Skeletal muscle cell (primary cell): Measurements from ENCODE around the gene MYO7A.
"Not testable (repeated sequence)": the region's sequence is repeated elsewhere in the genome, so short reads cannot be mapped to it uniquely, and the experiment has no call there.

Experiments
- DNase-seq: peaks from one replicate; pipeline ENCODE4 v3.0.0-alpha.2; 2010; ENCODE audit warnings: low read depth
- H3K4me3 ChIP-seq: 2 replicates; pipeline ENCODE4 v1.5.1; 2011; ENCODE audit warnings: low read depth, mild to moderate bottlenecking, control low read depth, low read length, moderate library complexity

The MYO7A gene

DNA sequence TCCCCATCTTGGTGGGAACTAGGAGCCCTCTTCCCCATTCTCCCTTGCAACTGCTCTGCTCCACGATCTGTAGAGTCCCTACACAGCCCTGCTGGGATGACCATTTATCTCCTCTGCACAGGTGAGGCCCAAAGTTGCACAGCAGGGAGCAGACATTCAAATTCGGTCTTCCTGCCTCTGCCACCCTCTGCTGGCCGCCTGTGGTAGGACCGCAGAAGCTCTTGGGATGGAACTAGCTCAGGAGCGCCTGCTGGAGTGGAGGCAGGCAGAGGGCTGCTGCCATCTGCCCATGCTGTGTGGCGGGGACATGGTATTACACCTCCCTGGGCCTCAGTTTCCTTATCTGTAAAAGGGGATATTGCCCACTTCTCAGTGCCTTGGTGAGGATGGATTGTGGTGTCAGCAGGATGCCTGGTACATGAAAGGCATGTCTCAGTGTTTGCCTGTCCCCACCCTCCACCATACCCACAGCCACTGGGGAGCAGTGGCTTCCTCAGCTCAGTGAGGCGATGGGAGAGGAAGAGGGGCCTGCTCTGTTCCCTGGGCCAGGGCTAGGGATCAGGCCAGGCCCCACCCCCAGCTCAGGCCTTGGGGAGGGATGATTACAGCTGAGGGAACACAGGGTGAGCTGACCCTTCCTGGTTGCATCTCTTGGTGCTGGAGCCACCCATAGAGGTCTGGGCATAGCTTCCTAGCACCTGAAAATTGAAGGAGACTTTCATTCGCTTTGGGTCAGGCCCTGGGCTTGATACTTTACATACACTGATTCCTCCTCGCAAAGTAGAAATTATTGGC lies 36.7 kb upstream of the MYO7A start:
- no peak overlapping the region for H3K4me3 ChIP-seq
- no peak for DNase-seq

DNA sequence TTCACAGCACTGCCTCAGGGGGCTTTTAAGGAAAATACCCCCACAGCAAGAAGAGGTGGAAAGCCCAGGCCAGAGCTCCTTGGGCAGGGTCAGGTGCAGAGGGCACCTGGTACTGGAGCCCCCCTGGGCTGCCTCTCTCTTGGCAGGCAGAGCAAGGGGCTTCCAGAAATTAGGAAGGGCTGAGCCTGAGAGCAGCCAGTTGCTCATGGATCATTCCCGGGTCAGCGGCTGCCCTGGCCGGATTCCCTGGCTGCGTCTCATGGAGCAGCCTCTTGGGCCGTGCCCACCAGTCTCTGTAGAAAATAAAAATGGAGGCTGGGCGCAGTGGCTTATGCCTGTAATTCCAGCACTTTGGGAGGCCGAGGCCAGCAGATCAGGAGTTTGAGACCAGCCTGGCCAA lies 35.7 kb upstream of the MYO7A start:
- DNase-seq, result no peak
- H3K4me3 ChIP-seq, result no peak overlapping the region

DNA sequence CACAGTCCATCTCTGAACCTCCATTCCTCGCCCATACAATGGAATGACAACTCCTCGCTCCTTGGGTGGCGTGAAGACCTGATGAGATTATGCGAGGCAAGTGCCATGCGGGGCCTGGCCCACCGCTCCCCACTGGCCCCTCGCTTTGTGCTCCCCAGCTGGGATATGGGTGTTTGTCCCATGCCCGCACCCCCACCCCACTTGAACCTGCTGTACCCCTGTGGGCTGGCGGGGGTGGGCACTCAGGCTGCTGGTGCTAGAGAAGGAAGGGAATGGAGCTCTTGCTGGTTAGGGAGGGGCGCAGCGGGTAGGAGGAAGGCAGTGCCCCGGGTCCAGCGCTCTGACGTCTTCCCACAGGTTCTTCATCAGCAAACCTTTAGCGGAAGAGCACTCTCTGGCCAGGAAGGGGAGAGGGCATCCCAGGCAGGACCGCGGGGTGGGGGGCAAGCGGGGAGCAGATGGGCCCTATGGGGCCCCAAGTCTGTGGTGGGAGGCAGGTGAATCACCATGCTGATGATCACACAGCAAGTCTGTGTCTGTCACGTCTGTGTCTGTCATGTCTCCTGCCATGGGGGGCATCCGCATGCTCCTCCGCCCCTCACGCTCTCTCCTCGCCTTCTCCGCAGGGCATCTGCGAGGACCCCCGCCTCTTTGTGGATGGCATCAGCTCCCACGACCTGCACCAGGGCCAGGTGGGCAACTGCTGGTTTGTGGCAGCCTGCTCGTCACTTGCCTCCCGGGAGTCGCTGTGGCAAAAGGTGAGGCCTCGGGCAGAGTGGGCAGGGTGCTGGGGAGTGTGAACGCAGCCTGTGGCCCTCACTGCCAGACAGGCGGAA lies 34.8 kb upstream of the MYO7A start:
- H3K4me3 ChIP-seq, result no peak overlapping the region
- no peak for DNase-seq

DNA sequence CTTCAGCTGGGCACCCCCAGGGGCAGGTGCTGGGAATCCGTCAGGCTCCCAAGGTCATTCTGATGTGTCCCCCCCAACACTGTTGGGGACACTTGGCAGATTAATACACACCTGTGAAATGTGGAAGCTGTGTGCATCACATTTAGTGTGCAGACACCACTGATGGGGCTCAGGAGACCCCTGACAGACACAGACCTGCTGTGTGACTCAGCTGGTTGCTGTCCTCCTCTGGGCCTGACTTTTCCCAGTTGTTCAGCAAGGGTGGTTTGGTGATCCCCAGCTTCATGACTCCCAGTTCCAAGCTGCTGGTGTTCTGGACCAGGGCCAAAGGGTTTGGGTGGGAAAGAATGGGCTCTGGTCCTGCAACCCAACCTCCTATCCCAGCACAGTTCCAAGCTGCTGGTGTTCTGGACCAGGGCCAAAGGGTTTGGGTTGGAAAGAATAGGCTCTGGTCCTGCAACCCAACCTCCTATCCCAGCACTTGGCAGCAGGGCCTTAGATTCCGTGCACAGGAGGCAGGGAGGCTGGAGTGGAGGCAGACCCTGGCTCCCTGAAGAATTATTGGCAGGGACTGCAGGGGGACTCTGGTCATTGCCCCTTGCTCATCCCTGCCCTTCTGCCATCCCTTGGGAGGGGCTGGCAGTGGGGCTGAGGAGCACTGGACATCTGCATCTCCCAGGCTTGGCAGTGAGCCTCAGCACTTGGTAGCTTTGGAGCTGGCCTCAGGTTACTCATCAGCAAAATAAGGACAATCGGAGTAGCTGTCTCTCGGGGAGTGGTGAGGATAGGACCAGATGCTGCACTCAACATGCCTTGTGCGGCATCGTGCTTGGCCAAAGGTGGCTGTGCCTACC lies 33.8 kb upstream of the MYO7A start:
- no peak overlapping the region for H3K4me3 ChIP-seq
- no peak for DNase-seq

DNA sequence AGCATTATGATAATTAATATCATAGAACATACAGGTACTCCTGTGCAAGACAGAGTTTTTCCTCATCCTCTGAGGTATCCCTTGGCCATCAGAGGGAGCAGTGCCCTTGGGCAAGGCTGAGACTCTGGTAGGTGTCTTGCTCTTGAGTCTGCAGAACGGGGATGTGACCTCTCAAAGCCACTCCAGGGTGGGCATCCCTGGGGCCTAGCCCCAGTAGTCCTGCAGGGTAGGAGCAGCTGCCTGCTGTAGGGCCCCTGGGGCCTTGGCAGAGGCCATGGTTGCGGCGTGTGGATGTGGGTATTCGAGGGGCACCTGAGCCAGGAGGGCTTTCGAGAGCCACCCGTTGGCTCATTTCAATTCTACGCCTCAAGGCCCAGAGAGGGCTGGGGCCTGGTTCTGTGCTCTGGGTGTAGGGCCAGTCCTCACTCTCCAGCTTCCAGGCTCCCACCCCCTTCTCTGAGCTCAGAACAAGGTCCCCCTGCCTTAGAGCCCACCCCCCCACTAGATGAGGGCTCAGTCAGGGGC lies 33.1 kb upstream of the MYO7A start:
- H3K4me3 ChIP-seq, result no peak overlapping the region
- DNase-seq, result no peak

DNA sequence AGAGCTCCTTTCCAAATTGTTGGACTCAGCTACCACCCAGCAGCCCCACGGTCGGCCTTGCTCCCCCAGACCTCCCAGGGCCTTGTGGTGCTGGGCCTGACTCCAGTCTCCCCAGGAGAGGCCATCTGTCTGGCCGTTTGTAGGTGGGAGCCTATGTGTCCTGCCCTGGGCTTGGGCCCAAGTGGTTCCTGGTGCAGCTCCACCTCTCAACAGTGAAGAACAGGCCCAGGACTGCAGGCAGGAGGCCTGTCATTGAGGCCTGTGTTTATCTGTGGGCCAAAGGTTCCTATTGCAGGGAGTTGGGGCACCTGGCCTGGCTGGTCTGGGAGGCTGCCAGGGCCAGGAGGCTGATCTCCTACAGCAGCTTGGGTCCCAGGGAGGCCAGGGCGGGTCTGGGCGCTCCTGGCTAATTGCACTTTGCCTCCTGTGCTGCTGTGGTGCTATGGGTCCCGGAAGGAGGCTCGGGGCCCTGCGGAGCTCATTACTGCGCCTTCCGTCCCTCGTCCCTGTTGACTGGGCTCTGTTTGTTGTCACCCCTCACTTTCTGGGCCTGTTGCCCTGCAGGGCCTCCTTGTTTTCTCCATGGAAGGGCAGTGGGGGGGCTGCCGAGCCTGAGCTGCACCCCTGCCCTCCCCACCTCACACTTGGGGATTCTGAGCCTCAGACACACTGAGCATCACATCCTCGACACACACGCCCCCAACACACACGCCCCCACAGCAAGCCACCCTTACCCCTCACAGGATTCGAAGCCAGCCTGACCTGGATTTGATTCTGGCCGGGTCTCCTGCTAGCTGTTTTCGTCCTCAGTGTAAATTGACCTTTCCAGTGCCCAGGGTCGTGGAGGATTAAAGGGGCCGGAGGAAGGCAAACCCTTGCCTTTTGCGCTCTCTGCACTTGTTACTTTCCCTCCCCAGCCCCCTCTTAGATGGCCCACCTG lies 32.2 kb upstream of the MYO7A start:
- no peak for DNase-seq
- H3K4me3 ChIP-seq, result no peak overlapping the region

DNA sequence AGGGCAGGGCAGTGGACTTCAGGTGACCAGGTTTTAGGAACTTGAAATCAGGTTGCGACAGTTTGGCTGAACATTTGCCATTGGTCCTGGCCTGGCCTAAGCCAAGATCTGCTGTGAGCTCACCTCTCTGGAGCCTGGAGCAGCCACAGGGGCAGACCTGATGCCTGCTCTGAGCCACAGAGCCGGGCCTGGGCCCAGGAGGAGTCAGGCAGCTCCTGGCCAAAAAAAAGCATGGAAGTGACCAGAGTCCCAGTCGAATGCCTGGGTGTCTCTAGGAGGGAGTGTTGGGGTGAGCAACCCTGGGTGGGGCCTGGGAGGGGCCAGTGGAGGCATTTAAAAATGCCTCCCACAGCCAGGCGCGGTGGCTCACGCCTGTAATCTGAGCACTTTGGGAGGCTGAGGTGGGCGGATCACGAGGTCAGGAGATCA lies 31.4 kb upstream of the MYO7A start:
- no peak for DNase-seq
- no peak overlapping the region for H3K4me3 ChIP-seq

DNA sequence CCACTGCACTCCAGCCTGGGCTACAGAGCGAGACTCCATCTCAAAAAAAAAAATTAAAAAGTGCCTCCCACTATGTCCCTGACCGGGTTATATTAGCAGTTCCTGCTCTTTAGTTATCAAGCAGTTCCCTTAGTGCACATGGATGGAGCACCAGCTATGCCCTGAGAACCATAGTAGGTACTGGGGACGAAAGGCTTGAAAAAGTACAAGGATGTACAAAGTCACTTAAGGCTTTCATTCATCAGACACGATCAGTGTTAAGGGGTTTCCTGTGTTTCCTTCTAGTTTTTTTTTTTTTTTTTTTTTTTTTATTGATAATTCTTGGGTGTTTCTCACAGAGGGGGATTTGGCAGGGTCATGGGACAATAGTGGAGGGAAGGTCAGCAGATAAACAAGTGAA lies 30.9 kb upstream of the MYO7A start:
- not testable (repeated sequence) for H3K4me3 ChIP-seq, DNase-seq

DNA sequence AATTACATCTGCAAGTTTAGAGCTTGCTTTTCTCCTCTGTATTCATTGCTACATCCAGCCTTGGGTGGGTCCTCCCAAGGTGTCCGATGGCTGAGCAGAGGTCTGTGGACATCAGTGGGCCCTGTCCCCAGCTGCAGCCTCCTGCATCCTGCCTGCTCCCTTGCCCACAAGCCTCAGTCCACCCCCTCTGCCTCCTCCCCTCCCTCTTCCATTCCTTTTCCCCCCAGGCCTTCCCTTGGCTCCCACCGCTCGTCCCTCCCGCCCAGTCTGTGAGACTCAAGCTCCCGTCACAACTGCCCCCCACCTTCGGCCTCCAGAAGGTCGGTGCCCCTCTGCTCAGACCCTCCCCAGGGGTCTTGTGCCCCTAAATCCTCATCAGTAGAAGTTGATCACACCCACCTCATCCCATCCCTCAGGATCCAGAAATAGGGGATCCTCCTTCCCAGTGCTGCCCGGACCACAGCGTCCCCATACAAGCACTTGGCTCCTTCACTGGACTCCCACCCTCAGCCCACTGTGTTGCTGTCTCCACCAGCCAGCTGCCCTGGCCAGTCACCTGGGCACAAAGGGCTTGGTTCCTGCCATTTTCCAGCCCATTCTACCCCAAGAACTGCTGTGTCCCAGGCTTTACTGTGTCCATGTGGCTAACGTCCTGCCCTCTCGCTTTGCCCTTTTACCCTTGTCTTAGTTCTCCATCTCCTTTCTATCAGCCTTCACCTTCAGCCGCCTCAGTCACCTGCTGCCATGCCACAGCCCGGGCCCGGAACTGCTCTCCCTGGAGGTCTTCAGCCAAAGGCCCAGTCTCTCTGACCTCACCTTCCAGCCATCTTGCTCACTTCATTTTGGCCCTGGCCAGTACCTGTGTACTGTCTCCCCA lies 27.6 kb upstream of the MYO7A start:
- no peak for DNase-seq
- H3K4me3 ChIP-seq, result no peak overlapping the region

DNA sequence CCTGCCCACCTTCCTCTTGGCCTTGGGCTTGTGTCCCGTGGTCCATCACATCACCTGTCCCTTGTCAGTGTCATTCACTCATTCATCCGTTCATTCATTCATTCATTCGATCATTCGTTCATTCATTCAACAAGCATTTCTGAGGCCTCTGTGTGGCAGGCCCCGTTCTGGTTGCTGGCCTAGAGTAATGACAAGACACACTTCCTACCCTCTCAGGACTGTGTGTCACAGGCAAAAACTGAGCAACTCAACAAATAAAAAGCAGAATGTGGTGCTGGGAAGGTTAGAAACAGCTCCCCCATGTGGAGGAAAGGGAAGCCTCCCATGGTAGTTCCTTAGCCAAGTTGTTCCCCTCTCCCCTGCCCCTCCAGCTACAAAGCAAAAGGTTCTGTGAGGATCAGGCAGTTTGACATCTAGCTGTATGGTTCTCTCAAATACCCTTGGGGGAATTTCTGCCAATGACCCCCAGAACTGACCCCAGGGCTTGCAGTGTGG lies 27.0 kb upstream of the MYO7A start:
- DNase-seq, result no peak
- H3K4me3 ChIP-seq, result no peak overlapping the region

DNA sequence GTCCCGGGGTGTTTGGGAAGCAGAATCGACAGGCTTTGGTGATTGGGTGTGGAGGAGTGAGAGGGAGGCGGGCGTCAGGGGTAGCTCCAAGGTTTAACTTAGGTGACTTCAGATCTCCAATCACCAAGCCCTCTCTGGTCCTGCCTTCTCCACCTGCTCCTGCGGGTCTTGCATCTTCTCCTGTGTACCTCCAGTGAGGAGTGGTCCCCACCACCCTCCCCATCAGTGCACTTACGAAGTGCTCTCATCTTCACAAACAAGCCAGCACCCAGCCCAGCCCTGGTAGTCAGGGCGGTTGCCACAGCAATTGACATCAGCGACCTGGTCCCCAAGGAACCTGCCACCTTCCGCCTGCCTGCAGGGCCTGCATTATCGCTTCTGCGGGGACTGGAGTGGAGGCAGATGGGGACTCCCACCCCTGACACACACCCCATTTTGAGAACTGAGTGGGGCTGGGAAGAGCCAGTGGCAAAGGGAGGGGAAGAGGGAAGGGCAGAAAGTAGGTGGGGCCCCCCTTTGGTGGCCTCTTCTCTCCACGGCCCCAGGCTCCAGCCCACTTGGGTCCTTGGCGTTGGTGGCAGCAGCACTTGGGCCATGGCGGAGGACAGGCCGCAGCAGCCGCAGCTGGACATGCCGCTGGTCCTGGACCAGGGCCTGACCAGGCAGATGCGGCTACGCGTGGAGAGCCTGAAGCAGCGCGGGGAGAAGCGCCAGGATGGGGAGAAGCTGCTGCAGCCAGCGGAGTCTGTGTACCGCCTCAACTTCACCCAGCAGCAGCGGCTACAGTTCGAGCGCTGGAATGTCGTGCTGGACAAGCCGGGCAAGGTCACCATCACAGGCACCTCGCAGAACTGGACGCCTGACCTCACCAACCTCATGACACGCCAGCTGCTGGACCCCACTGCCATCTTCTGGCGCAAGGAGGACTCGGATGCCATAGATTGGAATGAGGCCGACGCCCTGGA lies 25.5 kb upstream of the MYO7A start, which contains the start of gene OMP:
Gene OMP, plus strand, starts transcription at position 595 of the 965 bp plus-strand sequence. Its CDS starts 0 bp downstream, at position 595.
- DNase-seq, result no peak
- no peak within 1 kb of the TSS for H3K4me3 ChIP-seq

DNA sequence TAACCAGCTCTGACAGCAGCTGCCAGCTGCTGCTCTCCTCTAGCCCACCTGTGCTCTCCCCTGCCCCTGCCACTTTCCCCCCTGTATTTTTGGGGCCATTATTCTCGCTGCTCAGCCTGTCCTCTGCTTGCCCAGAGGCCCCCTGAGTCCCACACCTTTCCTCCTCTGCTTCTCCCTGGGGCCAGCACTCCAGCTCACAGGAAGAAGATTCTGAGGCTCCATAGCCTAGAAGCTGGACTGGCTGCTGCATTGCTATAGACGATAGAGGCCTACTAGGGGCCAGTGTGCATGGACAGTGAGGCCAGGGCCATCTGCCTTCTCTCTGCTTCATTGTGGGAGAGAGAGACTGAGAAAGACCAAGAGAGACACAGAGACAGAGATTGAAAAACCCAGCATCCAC lies 24.7 kb upstream of the MYO7A start:
- DNase-seq, result no peak
- no peak overlapping the region for H3K4me3 ChIP-seq

DNA sequence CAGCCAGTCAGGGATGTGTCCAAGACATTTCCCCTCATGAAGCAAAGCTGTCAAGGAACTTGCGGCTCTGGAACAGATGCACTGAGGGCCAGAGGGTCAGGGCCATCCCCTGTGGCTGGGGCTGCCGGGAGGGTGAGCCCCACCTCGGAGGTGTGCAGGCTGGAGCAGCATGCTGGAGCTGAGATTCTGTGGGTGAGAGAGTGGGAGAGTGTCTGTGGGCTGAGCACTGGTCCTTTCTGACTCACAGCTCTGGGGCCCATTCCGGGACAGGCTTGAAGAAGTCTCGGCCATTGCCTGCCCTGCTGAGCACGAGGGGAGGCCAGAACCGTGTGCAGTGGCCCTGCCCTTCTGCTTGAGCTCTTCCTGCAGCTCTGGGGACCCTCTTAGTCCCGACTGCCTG lies 23.3 kb upstream of the MYO7A start:
- DNase-seq, result no peak

DNA sequence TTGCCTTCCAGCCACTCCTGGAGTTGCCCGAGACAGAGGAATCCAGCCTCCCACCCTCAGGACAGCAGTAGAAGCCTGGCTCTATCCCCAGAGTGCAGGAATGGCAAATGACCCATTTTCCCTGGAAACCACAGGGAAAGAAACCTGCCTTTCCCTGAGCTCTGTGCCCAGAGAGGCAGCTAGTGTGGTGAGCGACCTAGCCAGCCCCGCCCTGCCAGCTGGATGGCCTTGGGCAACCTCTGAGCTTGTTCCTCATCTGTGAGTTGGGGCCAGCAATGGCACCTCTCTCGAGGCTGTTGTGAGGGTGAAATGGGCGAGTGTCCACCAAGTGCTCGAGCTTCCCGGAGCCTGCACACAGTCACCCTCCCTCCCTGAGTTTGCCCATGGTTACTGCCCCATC lies 21.7 kb upstream of the MYO7A start:
- DNase-seq, result no peak
- H3K4me3 ChIP-seq, result no peak overlapping the region

More for the DNA sequence above, 23.3 kb upstream of the MYO7A start:
- H3K4me3 ChIP-seq, result no peak overlapping the region

DNA sequence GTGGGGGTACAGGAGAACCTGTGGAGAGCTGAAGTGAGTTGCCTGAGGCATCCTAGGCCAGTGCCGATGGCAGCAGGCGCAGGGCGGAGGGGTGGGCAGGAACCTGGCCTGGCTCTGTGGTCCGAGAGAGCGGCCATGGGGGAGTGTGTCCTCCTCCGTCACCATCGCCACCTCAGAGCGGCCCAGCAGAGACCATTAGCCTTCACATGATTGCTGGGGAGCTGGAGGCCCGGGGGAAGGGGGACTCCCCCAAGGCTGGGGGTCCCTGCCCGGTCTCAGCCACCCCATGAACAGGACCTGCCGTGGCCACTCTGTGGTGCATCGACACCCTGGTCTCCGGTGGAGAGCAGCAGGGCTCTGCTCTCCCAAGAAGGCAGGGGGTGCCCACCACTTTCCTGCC lies 21.3 kb upstream of the MYO7A start:
- no peak for DNase-seq
- no peak overlapping the region for H3K4me3 ChIP-seq

DNA sequence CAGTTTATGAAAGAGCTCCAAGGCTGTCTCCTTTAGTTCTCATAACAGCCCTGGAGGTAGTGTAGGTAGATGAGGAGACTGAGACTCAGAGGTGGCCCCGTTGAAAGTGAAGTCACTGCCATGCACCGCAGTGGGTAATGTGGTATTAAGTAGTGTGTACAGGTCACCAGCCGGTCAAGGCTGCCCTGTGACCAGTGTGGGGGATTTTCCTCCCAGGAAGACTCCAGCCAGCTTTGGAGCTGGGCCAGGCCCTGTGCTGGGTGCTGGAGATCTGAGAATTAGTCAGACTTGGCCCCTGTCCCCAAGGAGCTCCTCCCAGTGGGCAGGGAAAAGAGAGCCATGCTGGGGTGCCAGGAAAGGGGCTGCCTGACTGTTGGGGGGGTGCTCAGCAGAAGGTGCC lies 20.1 kb upstream of the MYO7A start:
- DNase-seq, result peak; percentile 44
- no peak overlapping the region for H3K4me3 ChIP-seq
